Stromal cell of bone marrow (primary cell): ENCODE results near the gene TSPAN18.

Experiments used
- DNase-seq: peaks from one replicate; pipeline ENCODE4 v3.0.0-alpha.2; 2012; ENCODE audit warnings: low read depth

The TSPAN18 gene, protein sequence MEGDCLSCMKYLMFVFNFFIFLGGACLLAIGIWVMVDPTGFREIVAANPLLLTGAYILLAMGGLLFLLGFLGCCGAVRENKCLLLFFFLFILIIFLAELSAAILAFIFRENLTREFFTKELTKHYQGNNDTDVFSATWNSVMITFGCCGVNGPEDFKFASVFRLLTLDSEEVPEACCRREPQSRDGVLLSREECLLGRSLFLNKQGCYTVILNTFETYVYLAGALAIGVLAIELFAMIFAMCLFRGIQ

DNA sequence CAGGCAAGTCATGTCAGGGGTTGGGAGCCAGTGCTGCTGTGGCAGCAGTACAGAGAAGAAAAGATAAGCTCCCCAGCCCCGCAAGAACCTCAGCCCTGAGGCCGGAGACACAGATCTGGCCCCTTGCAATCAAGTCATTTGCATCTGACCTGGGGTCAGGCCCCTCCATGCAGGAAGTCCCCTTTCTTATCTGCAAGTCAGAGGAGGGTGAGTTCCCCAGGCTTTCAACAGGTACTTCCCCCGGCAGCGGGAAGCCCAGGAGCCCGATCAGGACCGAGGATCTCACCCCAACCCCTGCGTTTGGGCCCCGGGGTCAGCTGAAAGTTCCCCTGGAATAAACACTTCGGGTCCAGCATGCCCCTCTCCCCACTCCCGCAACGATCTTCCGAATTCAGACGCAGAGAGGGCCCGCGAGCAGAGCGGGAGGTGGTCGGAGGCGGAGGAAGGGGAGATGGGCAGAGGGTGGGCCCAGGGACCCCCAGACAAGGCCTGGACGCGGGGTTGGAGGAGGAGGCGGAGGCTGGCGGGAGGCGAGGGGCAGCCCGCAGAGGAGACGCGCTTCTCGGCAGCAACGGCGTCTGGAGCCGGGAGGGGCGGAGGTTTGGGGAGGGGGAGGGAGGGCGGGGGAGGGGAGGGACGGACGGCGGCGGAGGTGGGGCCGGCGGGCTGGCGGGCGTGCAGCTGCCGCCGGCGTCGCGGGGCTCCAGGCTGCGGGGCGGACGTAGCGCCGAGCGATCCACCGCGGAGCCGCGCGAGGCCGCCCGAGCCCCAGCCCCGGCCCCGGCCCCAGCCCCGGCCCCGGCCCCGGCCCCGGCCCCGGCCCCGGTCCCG, at the start of gene TSPAN18:
TSS of gene TSPAN18 (plus strand) at position 680 of the 831 bp plus-strand sequence. CDS start 179,455 bp downstream, outside the sequence.
- no peak for DNase-seq

DNA sequence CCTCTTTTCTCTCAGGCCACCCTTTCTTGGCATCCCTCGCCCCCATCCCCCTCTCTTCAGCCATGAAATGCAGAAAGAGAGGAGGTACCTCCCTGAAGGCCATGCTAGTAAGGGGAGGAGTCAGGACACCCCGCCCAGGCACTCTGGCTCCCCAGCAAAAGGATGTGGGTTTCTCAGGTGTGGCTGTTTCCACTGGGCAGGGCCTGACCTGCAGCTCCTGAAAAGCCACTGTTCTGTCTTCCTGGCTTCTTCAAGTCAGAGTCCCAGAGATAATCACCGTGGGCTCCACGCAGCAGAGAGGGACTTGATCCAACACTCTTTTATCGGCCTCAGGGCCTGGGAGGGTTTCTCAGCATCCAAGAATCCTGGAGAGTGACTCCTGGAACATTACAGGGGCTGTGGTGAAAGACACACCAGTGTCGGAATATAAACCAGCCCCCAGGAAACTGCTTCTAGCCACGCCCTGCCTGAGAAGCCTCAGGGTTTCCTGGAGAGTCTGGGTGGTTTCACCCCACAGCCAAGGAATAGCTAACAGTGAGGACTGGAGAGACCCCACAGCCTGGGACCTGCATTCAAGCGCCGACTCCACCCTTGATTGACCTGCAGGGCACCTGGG, 45.7 kb upstream of the TSPAN18 start:
- no peak for DNase-seq

DNA sequence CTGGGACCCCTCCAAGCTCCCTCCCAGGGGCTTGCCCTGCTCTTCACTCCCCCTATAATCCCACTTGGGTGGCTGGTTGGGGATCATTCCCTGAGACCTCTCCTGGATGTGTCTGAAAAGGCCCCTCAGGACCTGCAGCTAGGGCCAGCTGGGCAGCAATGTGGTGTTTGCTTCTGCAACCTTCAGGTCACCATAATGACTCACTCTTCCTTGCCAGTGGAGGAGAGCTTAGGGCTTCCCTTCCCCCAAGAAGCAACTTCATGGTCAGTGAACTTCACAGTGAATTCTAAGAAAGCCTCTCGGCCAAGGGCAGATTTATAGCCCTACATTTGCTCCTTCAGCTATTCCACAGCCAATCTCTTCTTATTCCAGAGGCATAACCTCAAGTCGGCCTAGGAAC, 45.1 kb upstream of the TSPAN18 start:
- peak; percentile 33 for DNase-seq

DNA sequence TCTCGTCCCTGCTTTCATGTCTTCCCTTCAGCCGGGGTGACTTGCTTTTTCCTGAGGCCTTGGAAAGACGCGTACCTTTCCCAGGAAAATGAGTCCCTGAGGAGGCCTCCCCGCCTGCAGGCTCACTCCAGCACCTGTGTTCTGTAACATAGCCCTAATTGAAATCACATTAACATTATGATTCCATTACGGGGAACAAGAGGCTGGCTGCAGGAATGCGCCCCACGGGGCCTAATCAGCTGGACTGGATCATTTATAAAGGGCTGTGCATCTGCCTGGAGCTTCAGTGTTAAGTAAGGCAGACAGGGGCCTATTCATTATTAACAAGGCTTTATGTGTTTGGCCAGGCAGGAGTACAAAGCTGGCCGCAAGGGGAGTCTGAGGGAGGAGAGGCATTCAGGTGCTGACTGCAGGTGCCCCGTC, 41.9 kb upstream of the TSPAN18 start:
- DNase-seq: no peak

DNA sequence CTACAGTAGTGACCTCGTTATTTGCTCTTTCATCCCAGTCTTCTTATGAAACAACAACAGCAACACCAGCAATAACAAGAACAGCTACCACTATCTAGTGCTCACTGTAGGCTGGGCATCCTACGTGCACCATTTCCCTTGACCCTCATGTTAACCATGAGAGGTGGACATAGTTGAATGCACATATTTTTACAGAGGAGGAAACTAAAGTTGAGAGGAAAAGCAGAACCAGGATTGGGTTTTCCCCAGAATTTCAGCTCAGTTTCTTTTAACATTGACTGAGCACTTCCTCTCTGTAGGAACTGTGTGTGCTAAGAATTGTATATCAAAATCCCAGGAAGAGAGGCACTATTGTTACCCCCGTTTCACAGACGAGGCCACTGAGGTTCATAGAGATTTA, 39.4 kb upstream of the TSPAN18 start:
- no peak for DNase-seq

DNA sequence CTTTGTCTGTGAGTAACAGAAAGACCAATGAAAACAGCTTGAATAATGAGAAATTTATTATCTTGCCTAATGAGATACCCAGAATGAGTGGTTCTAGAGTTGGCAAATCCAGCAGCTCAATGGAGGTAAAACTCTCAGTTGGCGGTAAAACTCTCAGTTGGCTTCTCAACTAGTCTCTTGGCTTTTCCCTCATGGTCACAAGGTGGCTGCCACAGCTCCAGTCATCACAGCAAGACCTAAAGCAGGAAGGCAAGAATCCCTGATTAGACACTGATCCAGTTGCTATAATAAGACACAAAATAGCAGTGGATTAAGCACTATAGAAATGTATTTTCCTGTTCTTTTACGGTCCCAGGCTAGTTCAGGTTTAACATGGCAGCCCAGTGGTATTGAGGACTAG, 37.5 kb upstream of the TSPAN18 start:
- DNase-seq: no peak

DNA sequence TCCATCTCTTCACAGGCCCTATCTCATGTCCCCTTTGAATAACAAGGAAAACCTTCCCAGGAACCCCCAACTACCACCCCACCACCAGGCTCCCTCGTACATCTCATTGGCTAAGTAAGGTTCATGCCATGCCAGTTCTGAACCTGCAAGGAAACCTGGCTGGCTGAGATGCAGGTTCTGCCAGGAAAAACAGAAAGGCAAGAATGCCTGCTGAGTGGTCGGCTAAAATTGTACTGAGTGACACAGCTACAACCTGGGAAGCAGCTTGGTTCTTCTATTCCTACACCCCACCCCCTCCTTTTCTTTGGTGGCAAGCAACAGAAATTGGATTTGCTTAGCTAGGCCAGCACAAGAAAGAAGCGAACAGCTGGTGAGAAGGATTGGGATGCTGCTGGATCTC, 36.1 kb upstream of the TSPAN18 start:
- no peak for DNase-seq

DNA sequence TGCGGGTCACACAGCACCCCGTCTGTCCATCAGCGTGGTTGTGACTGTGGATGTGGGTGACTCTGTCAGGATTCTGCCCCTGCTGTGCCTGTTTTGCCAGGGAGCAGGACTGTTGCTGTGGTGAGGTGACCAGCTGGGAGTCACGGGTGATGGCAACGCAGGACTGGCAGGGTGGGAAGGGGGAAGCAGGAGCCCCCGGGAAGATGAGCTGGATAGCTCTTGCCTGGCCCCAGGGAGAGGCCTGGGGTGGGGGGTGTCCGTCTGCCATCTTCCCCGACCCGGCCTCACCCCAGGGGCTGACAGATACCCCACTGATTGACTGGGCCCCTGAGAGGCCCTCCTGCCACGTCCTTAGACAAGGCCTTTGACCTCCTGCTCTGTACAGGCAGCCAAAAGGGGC, 34.3 kb upstream of the TSPAN18 start:
- DNase-seq: no peak

DNA sequence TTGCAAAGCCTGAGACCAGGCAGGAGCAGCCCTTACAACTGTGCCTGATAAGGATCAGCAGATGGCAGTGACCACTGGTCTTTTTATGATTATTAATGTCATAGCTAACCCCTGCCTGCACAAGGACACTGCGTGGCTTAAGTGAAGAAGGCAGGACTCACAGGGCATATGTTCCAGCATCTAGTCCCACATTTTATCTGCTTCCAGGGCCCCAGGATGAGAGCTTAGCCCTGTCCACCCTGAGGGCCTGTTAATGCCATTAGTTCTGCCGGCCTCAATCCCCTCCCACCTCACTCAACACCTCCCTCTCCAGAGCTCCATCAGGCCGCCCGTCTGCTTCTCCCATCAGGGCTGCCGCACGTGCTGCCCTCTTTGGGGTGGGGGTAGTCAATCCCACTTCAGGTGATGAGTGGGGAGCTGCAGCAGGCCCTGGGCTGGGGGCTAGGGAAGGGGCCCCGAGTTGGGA, 33.1 kb upstream of the TSPAN18 start:
- no peak for DNase-seq

DNA sequence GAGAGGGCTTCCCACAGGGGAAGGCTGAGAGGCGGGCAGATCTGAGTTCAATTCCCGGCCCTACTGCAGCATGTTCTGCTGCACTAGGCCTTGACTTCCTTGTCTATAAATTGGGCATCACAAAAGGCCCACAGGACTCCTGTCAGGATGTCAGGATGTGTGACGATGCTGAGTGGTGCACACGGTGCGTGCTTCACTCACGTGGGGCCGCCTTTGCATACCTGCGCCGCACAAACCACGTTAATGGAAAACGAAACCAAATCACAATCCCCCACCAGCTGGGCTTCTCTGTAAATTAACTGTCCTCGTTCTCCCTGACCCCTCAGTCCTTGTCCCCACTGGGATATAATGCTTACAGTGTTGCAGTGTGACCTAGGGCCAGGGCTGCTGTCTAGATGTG, 32.3 kb upstream of the TSPAN18 start:
- DNase-seq: no peak

DNA sequence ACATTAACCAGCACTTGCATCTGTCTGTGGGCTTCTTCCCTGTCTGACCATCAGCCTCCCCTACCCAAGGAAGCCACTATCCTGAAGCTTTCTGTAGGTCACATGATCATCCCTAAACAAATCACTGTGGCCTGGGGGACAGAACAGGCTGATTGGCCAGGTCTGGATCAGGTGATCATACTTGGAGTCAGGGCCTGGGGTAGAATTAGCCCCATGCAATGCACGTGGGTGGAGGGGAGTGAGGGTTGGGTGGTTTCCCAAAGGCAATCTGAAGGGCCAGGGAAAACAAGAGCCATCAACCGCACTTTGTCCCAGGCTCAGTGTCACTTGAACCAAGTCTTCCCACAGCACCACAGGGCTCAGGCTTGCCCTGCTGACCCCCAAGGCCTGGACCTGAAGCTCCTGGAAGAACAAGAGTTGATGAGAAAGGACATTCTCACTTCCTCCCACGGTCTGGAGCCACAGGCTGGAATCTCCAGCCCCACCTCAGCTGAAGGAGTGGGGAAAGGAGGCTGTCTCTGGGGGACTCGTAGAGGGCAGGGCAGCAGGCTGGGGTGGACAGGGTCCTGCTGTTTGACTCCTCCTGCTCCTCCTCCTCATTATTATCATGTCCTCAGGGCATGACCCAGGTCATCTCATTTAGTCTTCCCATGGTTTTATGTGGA, 31.5 kb upstream of the TSPAN18 start:
- no peak for DNase-seq

DNA sequence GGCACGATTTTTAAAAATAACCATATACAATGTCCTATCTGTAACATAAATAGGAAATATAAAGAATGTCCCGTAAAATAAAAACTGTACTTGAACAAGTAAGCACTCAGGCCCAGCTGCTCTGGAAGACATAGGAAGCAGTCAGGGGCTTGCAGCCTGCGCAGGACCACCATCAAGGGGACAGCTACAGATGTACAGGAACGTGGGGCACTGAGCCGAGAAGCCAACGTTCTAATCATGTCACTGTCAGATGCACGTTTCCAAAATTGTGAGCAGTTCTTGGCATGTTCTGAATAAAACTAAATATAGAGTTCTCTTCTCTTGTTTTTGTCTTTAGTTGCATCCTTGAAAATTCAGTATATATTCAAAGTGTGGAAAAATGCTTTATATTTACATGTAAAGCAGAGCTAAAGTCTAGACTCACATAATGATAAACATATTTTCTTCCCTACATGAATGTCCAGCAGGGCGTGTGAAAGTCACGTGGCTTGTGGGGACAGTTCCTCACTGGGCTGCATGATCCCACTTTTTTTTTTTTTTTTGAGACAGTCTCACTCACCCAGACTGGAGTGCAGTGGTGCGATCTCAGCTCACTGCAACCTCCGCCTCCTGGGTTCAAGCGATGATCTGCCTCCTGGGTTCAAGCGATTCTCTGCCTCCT, 28.4 kb upstream of the TSPAN18 start:
- no peak for DNase-seq

DNA sequence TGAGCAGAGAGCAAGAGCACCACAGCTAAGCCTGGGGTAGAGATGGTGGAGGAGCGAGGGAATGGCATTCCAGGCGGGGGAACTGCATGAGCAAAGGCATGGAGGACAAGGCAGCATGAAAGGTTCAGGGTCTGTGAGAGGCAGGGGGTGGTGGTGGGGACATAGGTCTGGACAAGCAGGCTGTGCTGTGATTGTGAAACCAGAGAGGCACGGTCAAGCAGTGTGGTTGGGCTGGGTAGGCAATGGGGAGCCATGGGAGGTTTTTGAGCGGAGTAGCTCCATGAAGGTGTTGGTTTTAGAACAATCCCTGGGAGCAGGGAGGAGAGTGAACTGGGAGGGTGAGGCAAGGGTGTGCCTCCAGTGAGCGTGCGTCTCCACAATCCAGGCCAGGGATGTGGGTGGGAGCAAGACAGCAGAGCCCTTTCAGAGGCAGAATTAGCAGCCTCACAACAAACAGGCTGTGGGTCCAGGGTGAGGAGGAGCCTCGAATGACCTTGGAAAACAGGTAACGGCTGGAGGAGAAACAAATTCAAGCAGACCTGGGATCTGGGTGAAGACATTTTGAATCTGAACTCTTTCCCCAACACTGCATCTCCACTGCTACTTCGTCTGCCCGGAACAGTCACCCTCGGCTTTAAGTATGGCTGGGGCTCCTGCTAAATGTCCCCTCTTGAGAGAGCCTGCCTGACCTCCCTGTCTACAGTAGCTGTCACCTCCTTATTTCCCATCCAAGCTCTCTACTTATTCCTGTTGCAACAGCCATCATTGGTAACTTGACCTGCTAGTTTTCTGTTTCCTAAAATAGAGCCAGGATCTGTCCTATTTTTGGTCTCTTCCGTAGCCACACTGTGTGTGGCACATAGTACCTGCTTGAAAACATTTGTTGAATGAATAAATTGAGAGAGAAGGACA, 27.0 kb upstream of the TSPAN18 start:
- no peak for DNase-seq

DNA sequence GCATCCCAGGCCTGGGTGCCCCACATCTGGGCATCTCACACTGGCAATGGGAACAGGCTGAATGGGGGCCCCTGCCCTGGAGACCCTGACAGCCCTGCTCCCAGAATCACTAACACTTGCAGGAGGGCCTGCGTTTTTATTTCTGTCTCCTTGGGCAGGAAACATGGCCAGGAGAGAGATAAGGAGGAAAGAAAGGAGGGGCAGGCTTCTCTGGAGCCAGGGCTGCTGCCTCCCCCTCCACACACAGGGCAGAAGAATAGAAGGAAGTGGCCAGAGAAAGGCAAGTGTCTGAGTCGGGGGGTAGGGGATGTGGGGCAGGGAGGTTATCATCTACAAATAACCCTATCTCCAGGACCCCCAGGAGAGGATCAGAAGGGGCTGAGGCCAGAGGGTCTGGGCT, 25.5 kb upstream of the TSPAN18 start:
- DNase-seq: no peak

DNA sequence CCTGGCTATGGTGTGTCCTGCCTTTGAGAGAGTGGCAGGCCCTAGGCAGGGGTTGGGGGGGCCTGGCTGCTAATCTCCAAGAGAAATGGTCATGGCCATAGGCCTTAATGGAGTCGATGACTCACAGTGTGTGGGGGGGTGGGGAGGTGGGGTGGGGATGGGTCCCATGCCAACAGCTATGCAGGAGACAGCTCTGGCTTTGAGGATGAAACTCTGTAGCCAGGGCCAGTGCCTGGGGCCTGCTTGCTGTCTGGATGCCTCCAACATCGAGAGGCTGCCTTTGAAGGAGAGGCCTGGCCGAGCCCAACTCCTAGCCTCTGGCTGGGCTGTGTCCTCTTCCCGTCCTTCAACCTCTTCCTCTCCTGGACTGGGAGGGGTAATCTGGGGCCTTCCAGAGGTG, 23.9 kb upstream of the TSPAN18 start:
- DNase-seq: no peak

DNA sequence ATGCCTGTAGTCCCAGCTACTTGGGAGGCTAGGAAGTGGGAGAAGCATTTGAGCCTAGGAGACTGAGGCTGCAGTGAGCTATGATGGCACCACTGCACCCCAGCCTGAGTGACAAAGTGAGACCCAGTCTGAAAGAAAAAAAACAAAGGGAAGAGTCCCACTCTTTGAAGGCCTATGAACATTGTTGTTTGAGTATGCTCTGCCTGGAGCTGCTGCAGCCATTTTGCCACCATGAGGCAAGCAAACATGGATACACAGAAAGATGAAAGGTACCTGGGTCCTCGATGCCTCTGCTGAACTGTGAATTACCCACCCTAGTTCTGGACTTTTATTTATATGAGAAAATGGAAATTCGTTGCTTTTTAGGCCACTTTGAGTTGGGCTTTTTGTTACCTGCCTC, 19.7 kb upstream of the TSPAN18 start:
- no peak for DNase-seq

DNA sequence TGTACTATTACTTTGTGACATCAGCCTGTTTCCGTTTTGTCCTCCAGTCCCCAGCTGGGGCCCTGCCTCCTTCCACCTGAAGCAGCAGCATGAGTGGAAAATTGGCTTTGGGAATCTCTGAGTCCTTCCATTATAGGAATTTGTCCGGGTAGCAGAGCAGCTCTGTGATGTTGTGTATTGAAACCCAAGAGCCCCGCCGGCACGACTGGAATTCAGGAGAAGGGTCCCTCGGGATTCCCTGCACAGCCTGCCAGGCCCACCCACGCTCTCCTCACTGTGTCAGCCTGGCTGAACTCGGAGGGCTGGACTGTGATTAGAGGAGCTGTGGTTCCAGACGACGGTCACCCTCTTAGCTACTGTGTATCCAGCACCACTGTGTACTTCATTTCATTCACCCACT, 18.8 kb upstream of the TSPAN18 start:
- peak; percentile 13 for DNase-seq

DNA sequence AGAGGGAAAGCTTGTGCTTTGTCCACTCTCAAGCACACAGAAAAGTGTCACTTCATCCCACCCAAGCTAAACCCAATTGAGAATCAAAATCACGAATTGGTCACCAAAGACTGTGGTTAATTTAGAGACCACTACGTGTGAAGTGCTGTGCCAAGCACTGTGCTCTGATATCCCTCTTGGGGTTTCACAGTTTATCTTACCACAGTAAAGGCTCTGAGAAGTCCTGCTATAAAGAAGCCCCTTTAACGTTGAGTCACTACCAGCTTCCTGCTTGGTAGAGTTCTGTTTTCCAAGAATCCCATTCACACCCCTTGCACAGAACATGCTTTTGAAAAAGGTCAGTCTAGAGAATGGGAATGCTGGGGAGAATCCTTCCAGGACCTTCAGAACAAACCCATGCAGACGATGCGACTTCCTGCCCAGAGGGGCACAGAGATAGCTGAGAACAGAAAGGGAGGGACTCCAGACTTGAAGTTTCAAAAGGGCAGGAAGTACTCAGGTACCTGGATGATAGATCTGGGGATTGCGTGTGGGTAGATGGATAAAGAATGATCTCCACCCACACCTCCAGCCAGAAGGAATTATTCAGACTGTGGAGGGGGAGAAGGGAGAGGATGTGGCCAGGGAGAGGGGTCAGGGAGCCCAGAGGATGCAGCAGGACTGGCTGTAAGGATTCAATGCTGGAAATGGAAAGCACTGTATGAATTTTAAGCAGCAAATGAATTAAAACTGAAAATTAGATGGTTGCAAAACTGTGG, 18.1 kb upstream of the TSPAN18 start:
- no peak for DNase-seq

DNA sequence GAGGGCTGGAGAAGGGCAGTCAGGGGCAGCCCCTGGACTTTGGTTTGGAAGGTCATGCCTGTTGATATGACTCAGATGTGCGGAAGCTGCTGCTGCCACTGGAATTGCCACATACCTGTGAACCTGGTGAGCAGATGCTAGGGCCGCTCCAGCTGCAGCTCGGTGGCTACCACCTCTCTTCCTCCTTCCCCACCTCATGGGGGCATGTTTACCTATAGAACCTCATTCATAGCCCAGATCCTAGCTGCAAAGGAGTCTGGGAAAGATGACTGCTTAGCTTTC, 17.5 kb upstream of the TSPAN18 start:
- DNase-seq: no peak

DNA sequence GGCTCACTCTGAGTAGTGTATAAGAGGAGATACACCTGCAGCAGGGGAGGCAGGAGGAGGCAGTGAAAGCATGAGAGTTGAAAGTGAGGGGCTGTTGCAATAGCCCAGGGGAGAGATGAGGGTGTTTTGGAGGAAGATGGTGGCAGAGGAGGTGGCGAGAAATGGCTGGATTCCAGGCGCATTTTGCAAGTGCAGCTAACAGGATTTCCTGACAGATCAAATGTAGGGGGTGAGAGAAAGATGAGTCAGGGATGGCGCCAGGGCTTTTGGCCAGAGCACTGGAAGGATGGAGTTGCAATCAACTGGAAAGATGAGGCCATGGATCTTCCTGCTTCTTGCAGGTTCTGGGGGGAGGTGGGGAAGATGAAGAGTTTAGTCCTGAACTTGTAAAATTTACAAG, 16.8 kb upstream of the TSPAN18 start:
- peak; percentile 11 for DNase-seq
